IMR-90 (cell line): ENCODE measurements around the gene SREBF2. TPM values are rescaled to one million over a fixed set of nuclear protein-coding genes. Genes with fewer than 3 reads are reported as not detected.

ENCODE experiments used
- ATAC-seq: fragments of 200-7000 bp; cut with Tn5 transposase; 2 replicates; pipeline ENCODE4 v1.9.1; 2020; ENCODE audit warnings: low read depth, mild to moderate bottlenecking, moderate library complexity
- BruUV-seq: library from RNA; stranded (reverse); fragments of 400-500 nt; replicated peaks from 2 replicates; lab custom pipeline; 2021; lab: Mats Ljungman, UMichigan
- CTCF ChIA-PET: fragments of 300-600 bp; formaldehyde crosslinking; extraction: SDS; loops from one replicate; lab custom pipeline; 2021; ENCODE audit warnings: antibody characterized with exemption; lab: Yijun Ruan, JAX
- POLR2A ChIA-PET: fragments of 300-600 bp; sonication (Branson Sonifier 250); formaldehyde crosslinking; loops from one replicate; lab custom pipeline; 2022; ENCODE audit warnings: antibody characterized with exemption; ENCODE audit not compliant: unreplicated experiment; lab: Charles Lee
- DNase-seq: peaks from one replicate; pipeline ENCODE4 v3.0.0; 2013
- H2AFZ ChIP-seq: replicated peaks from 2 replicates; pipeline ENCODE3; 2013; ENCODE audit warnings: low read length, mild to moderate bottlenecking; ENCODE audit not compliant: poor library complexity
- H2AK5ac ChIP-seq: 2 replicates; pipeline ENCODE4 v1.6.1; 2013; ENCODE audit warnings: low read depth, low read length, inconsistent platforms
- H2AK9ac ChIP-seq: replicated peaks from 2 replicates; pipeline ENCODE3; 2013; ENCODE audit warnings: mild to moderate bottlenecking, low read depth, low read length, moderate library complexity; ENCODE audit not compliant: poor library complexity
- H2BK120ac ChIP-seq: 2 replicates; pipeline ENCODE4 v1.6.1; 2013; ENCODE audit warnings: low read depth, low read length, inconsistent platforms
- H2BK15ac ChIP-seq: 3 replicates; pipeline ENCODE4 v1.6.1; 2013; ENCODE audit warnings: low read depth, low read length, inconsistent platforms
- H2BK20ac ChIP-seq: 2 replicates; pipeline ENCODE4 v1.6.1; 2013; ENCODE audit warnings: low read depth, mild to moderate bottlenecking, inconsistent platforms, low read length, moderate library complexity
- H2BK5ac ChIP-seq: 2 replicates; pipeline ENCODE4 v1.6.1; 2013; ENCODE audit warnings: mild to moderate bottlenecking, low read depth, low read length, inconsistent platforms; ENCODE audit not compliant: poor library complexity, severe bottlenecking
- H3K14ac ChIP-seq: replicated peaks from 2 replicates; pipeline ENCODE4 v1.6.1; 2013; ENCODE audit warnings: low read depth, low read length, inconsistent platforms
- H3K18ac ChIP-seq: 2 replicates; pipeline ENCODE4 v1.6.1; 2013; ENCODE audit warnings: low read depth, low read length, control low read depth
- H3K23ac ChIP-seq: 2 replicates; pipeline ENCODE4 v1.6.1; 2013; ENCODE audit warnings: low read depth, low read length, inconsistent platforms
- H3K27ac ChIP-seq: 2 replicates; pipeline ENCODE4 v1.5.1; 2013; ENCODE audit warnings: mild to moderate bottlenecking, control low read depth, low read length; ENCODE audit not compliant: insufficient read depth
- H3K27me3 ChIP-seq: 2 replicates; pipeline ENCODE4 v1.6.1; 2013; ENCODE audit warnings: low read length; ENCODE audit not compliant: control insufficient read depth, insufficient read depth
- H3K36me3 ChIP-seq: 2 replicates; pipeline ENCODE4 v1.6.1; 2013; ENCODE audit warnings: low read length, mixed read lengths; ENCODE audit not compliant: control insufficient read depth, insufficient read depth
- H3K4ac ChIP-seq: 2 replicates; pipeline ENCODE4 v1.6.1; 2013; ENCODE audit warnings: low read depth, low read length, inconsistent platforms
- H3K4me1 ChIP-seq: 2 replicates; pipeline ENCODE4 v1.6.1; 2013; ENCODE audit warnings: low read length, mixed read lengths; ENCODE audit not compliant: control insufficient read depth, insufficient read depth
- H3K4me2 ChIP-seq: 2 replicates; pipeline ENCODE4 v1.6.1; 2013; ENCODE audit warnings: low read depth, mild to moderate bottlenecking, control low read depth, low read length, moderate library complexity
- H3K4me3 ChIP-seq: 2 replicates; pipeline ENCODE4 v1.5.1; 2013; ENCODE audit warnings: low read depth, mild to moderate bottlenecking, control low read depth, low read length, moderate library complexity; ENCODE audit not compliant: insufficient read depth
- H3K56ac ChIP-seq: 2 replicates; pipeline ENCODE4 v1.6.1; 2013; ENCODE audit warnings: low read length, inconsistent platforms; ENCODE audit not compliant: insufficient read depth; ENCODE audit errors: extremely low read depth
- H3K79me1 ChIP-seq, 2 experiments: 2 replicates each; pipeline ENCODE4 v1.6.1; 2013; ENCODE audit warnings: low read length in 2 of 2, inconsistent platforms in 1 of 2, low read depth in 1 of 2
- H3K9ac ChIP-seq: 2 replicates; pipeline ENCODE4 v1.6.1; 2013; ENCODE audit warnings: low read depth, low read length, control low read depth
- H3K9me1 ChIP-seq: 2 replicates; pipeline ENCODE4 v1.6.1; 2013; ENCODE audit warnings: low read length, inconsistent platforms; ENCODE audit not compliant: insufficient read depth
- H3K9me3 ChIP-seq: 2 replicates; pipeline ENCODE4 v1.6.1; 2013; ENCODE audit warnings: low read length; ENCODE audit not compliant: control insufficient read depth, insufficient read depth
- H4K20me1 ChIP-seq: 2 replicates; pipeline ENCODE4 v1.6.1; 2013; ENCODE audit warnings: low read length, inconsistent platforms; ENCODE audit not compliant: insufficient read depth
- H4K5ac ChIP-seq: 2 replicates; pipeline ENCODE4 v1.6.1; 2013; ENCODE audit warnings: mild to moderate bottlenecking, low read depth, low read length, control low read depth
- H4K8ac ChIP-seq, 2 experiments: 2 replicates each; pipeline ENCODE4 v1.6.1; 2013; ENCODE audit warnings: low read depth in 2 of 2, low read length in 2 of 2, control low read depth in 1 of 2, inconsistent platforms in 1 of 2
- H4K91ac ChIP-seq: 2 replicates; pipeline ENCODE4 v1.6.1; 2013; ENCODE audit warnings: low read depth, low read length, inconsistent platforms; ENCODE audit not compliant: insufficient read depth
- BHLHE40 ChIP-seq: fragments of 150-350 bp; IDR thresholded peaks from 2 replicates; pipeline ENCODE4 v1.6.1; 2016; ENCODE audit warnings: mild to moderate bottlenecking, low read depth, low read length
- CEBPB ChIP-seq: IDR thresholded peaks from 2 replicates; pipeline ENCODE4 v1.6.1; 2012; ENCODE audit warnings: low read depth, low read length, improper control_type of control experiment
- CHD1 ChIP-seq: IDR thresholded peaks from 2 replicates; pipeline ENCODE4 v1.6.1; 2012; ENCODE audit warnings: low read depth, low read length, improper control_type of control experiment
- CTCF ChIP-seq: conservative IDR thresholded peaks from 2 replicates; pipeline ENCODE4 v1.5.1; 2012; ENCODE audit warnings: mild to moderate bottlenecking, low read depth, low read length, improper control_type of control experiment
- ELK1 ChIP-seq: fragments of 150-350 bp; IDR thresholded peaks from 2 replicates; pipeline ENCODE4 v1.6.1; 2016; ENCODE audit warnings: low read depth, mild to moderate bottlenecking, low read length, moderate library complexity, borderline replicate concordance
- FOS ChIP-seq: fragments of 150-350 bp; IDR thresholded peaks from 2 replicates; pipeline ENCODE4 v1.6.1; 2016; ENCODE audit warnings: low read depth, low read length
- MAFK ChIP-seq: IDR thresholded peaks from 2 replicates; pipeline ENCODE4 v1.6.1; 2012; ENCODE audit warnings: low read depth, low read length, improper control_type of control experiment
- MAZ ChIP-seq: IDR thresholded peaks from 2 replicates; pipeline ENCODE4 v1.6.1; 2012; ENCODE audit warnings: low read depth, mild to moderate bottlenecking, low read length, improper control_type of control experiment, moderate library complexity, borderline replicate concordance
- MXI1 ChIP-seq: IDR thresholded peaks from 2 replicates; pipeline ENCODE4 v1.6.1; 2012; ENCODE audit warnings: low read depth, mild to moderate bottlenecking, low read length, moderate library complexity, borderline replicate concordance
- NFE2L2 ChIP-seq: fragments of 150-350 bp; IDR thresholded peaks from 2 replicates; pipeline ENCODE4 v1.6.1; 2016; ENCODE audit warnings: low read depth, mild to moderate bottlenecking, low read length
- POLR2A ChIP-seq: IDR thresholded peaks from 2 replicates; pipeline ENCODE4 v1.6.1; 2012; ENCODE audit warnings: mild to moderate bottlenecking, low read depth, low read length
- RAD21 ChIP-seq: IDR thresholded peaks from 2 replicates; pipeline ENCODE4 v1.6.1; 2012; ENCODE audit warnings: low read length, improper control_type of control experiment
- RCOR1 ChIP-seq: IDR thresholded peaks from 2 replicates; pipeline ENCODE4 v1.6.1; 2012; ENCODE audit warnings: mild to moderate bottlenecking, low read length, improper control_type of control experiment; ENCODE audit not compliant: insufficient replicate concordance
- RFX5 ChIP-seq: IDR thresholded peaks from 2 replicates; pipeline ENCODE4 v1.8.0; 2012; ENCODE audit warnings: low read depth, mild to moderate bottlenecking, low read length, moderate library complexity
- SMC3 ChIP-seq: fragments of 150-350 bp; IDR thresholded peaks from 2 replicates; pipeline ENCODE4 v1.6.1; 2016; ENCODE audit warnings: low read depth, mild to moderate bottlenecking, antibody characterized with exemption, low read length, moderate library complexity
- USF2 ChIP-seq: fragments of 150-350 bp; IDR thresholded peaks from 2 replicates; pipeline ENCODE4 v1.6.1; 2017; ENCODE audit warnings: mild to moderate bottlenecking, antibody characterized with exemption, low read length, low read depth
- WGBS, 2 experiments: methylation state at CpG; one replicate each; pipeline versions ENCODE4 v1.1.5 to v1.1.7; 2013; ENCODE audit warnings: missing lambda C conversion rate in 2 of 2; ENCODE audit not compliant: insufficient read length in 1 of 2; ENCODE audit errors: extremely low coverage in 2 of 2; 5-methylcytosine and 5-hydroxymethylcytosine counted together
- dilution Hi-C: fragments of 300-500 bp; cut with HindIII; formaldehyde crosslinking; loops from one replicate; pipeline ENCODE4 v1.14.3; 2018; ENCODE audit warnings: low sequenced_read_pairs; ENCODE audit not compliant: unreplicated experiment
- in situ Hi-C: fragments of 300-500 bp; cut with MboI; formaldehyde crosslinking; loops from 3 replicates; pipeline ENCODE4 v1.14.3; 2019; ENCODE audit warnings: low sequenced_read_pairs, inconsistent platforms, mixed read lengths
- intact Hi-C: fragments of 100-400 bp; cut with micrococcal nuclease; formaldehyde crosslinking; loops from 2 replicates; pipeline ENCODE4 v1.10.0; 2022
- polyA plus RNA-seq, 3 experiments: library from polyadenylated mRNA; depleted of rRNA; stranded (reverse); fragments of >200 nt; gene quantifications; 2 replicates each; pipeline ENCODE4 v1.2.3, GENCODE V29; 2012; ENCODE audit warnings: low replicate concordance in 1 of 3
- total RNA-seq: library from RNA; depleted of rRNA; stranded (reverse); fragments of >200 nt; gene quantifications from 2 replicates; pipeline ENCODE4 v1.2.3, GENCODE V29; 2012

SREBF2 gene
- total and polyA plus RNA-seq, 2 of the 4 experiments (the other 2 are of a cell fraction): 8.1 to 47.4 TPM

- Histone ChIP-seq H2BK20ac (no peak overlapping the region), H2AK5ac (no peak overlapping the region), H3K9me3 (no peaks in the 10 kb centered on the region), H3K36me3 (no peaks in the 10 kb centered on the region), H2BK5ac (no peak overlapping the region), H2BK120ac (no peak overlapping the region), H3K9ac (no peak overlapping the region), H4K20me1 (peaks cover 46% of the 10 kb centered on the region; the same call in 1 of the 2 replicates), H3K27me3 (no peaks in the 10 kb centered on the region), H3K18ac (no peak overlapping the region), H2BK15ac (no peak overlapping the region), H3K14ac (no peak overlapping the region), H2AK9ac (no peak overlapping the region), H4K91ac (no peak overlapping the region), H3K9me1 (peaks cover 12% of the 10 kb centered on the region), H3K79me1 (peaks cover 27 to 58% of the 10 kb centered on the region in 2 experiments), H2AFZ (no peak overlapping the region), H3K23ac (no peak overlapping the region), H3K4me3 (no peak overlapping the region), H3K4me2 (no peak overlapping the region), H3K56ac (no peak overlapping the region), H4K5ac (no peak overlapping the region), H3K27ac (no peak overlapping the region), H3K4ac (no peak overlapping the region), H4K8ac (no peak overlapping the region), H3K4me1 (peaks cover 3% of the 10 kb centered on the region; the same call in 1 of the 2 replicates)
- ChIA-PET CTCF (no interaction called here), POLR2A (no interaction called here)
- no peak for ATAC-seq
- in situ Hi-C loops: no loop called here
- TF ChIP-seq BHLHE40 (no peak), POLR2A (no peak), USF2 (no peak), NFE2L2 (no peak), CTCF (no peak), RFX5 (no peak), MAZ (no peak), ELK1 (no peak), CHD1 (no peak), RAD21 (no peak), MXI1 (no peak), MAFK (no peak), SMC3 (no peak), CEBPB (no peak), RCOR1 (no peak), FOS (no peak)
- no peak for DNase-seq
- intact Hi-C loops: no loop called here
- dilution Hi-C loops: no loop called here
- 50% methylated on average over 2 of the region's 5 CpGs; no CpG with 5 or more reads in 1 of the 2 experiments for WGBS, 2 experiments
- no TSS peak for BruUV-seq
These were observed 15.6 kb downstream of the SREBF2 start for GRCh38 chr22:41848468-41848867.
